HCT116 (cell line): ENCODE results near the gene ATP8A2. TPM values are rescaled to one million over a fixed set of nuclear protein-coding genes. Genes with fewer than 3 reads are reported as not detected.

Experiments used
- ATAC-seq: fragments of 200-7000 bp; cut with Tn5 transposase; 2 replicates; pipeline ENCODE4 v1.9.1; 2020; ENCODE audit warnings: mild to moderate bottlenecking, moderate library complexity
- BruUV-seq: library from RNA; stranded (reverse); fragments of 400-500 nt; replicated peaks from 2 replicates; lab custom pipeline; 2021; lab: Mats Ljungman, UMichigan
- CTCF ChIA-PET: fragments of 300-600 bp; sonication (Branson Sonifier 250); formaldehyde crosslinking; loops from one replicate; lab custom pipeline; 2021; ENCODE audit warnings: antibody characterized with exemption; lab: Charles Lee
- POLR2A ChIA-PET: fragments of 300-600, 350-600 bp; sonication (Branson Sonifier 250); formaldehyde crosslinking; loops from one replicate; lab custom pipeline; 2021; ENCODE audit warnings: antibody characterized with exemption; lab: Charles Lee
- RAD21 ChIA-PET, 2 experiments: fragments of 300-600 bp; sonication (Branson Sonifier 250); formaldehyde crosslinking; loops; one replicate each; lab custom pipeline; 2023; ENCODE audit warnings: low total read pairs in 2 of 2; ENCODE audit not compliant: uncharacterized antibody in 2 of 2, unreplicated experiment in 2 of 2, low non-redundant PET in 1 of 2; lab: Charles Lee
- DNase-seq: peaks from one replicate; pipeline ENCODE4 v3.0.0-alpha.2; 2010; ENCODE audit warnings: low read depth, low spot score
- H2AFZ ChIP-seq: fragments of 200-600 bp; shearing (Covaris generic), sonication (generic); 2 replicates; pipeline ENCODE4 v1.6.1; 2017; ENCODE audit warnings: low read depth, mixed run types, mixed read lengths, antibody characterized with exemption, low read length; ENCODE audit not compliant: poor library complexity, severe bottlenecking
- H3K27ac ChIP-seq: 2 replicates; pipeline ENCODE4 v1.5.1; 2012; ENCODE audit warnings: low read depth, low read length
- H3K27me3 ChIP-seq: fragments of 200-600 bp; sonication (generic); 2 replicates; pipeline ENCODE4 v1.6.1; 2016; ENCODE audit warnings: mixed run types, low read length, mixed read lengths; ENCODE audit not compliant: insufficient read depth
- H3K36me3 ChIP-seq, 2 experiments: fragments of 200-500 bp in 1 of 2; fragments of 200-600 bp in 1 of 2; sonication (Bioruptor generic) in 1 of 2; sonication (generic) in 1 of 2; 2 replicates each; pipeline versions ENCODE4 v1.5.1 to v1.6.1; 2014 to 2016; ENCODE audit warnings: low read length in 2 of 2, inconsistent platforms in 1 of 2, mixed read lengths in 1 of 2, mixed run types in 1 of 2; ENCODE audit not compliant: insufficient read depth in 2 of 2, control insufficient read depth in 1 of 2
- H3K4me1 ChIP-seq, 2 experiments: fragments of 200-600 bp in 1 of 2; sonication (generic) in 1 of 2; 2 replicates each; pipeline versions ENCODE4 v1.5.1 to v1.6.1; 2012 to 2017; ENCODE audit warnings: low read length in 2 of 2, inconsistent platforms in 1 of 2, mild to moderate bottlenecking in 1 of 2, mixed read lengths in 1 of 2, mixed run types in 1 of 2, moderate library complexity in 1 of 2; ENCODE audit not compliant: insufficient read depth in 2 of 2, control insufficient read depth in 1 of 2
- H3K4me2 ChIP-seq: fragments of 200-600 bp; sonication (generic); 2 replicates; pipeline ENCODE4 v1.6.1; 2017; ENCODE audit warnings: mixed run types, low read length, mixed read lengths
- H3K4me3 ChIP-seq, 2 experiments: fragments of 200-600 bp in 1 of 2; sonication (generic) in 1 of 2; replicated peaks in 1 of 2; 2 replicates each; pipeline ENCODE4 v1.5.1; 2011 to 2016; ENCODE audit warnings: low read length in 2 of 2, control low read depth in 1 of 2, low read depth in 1 of 2, mild to moderate bottlenecking in 1 of 2, mixed read lengths in 1 of 2, mixed run types in 1 of 2
- H3K79me2 ChIP-seq: fragments of 200-600 bp; sonication (generic); 2 replicates; pipeline ENCODE4 v1.6.1; 2017; ENCODE audit warnings: mild to moderate bottlenecking, mixed run types, low read length, moderate library complexity, mixed read lengths; ENCODE audit not compliant: insufficient read depth
- H3K9ac ChIP-seq: fragments of 200-600 bp; sonication (generic); 2 replicates; pipeline ENCODE4 v1.6.1; 2016; ENCODE audit warnings: low read length, mixed read lengths
- H3K9me2 ChIP-seq: fragments of 200-600 bp; sonication (generic), shearing (Covaris generic); 2 replicates; pipeline ENCODE4 v1.6.1; 2017; ENCODE audit warnings: mixed run types, mild to moderate bottlenecking, moderate library complexity; ENCODE audit not compliant: insufficient read depth
- H3K9me3 ChIP-seq, 2 experiments: fragments of 200-500 bp in 1 of 2; fragments of 200-600 bp in 1 of 2; sonication (Bioruptor generic) in 1 of 2; sonication (generic) in 1 of 2; 2 replicates each; pipeline ENCODE4 v1.6.1; 2014 to 2017; ENCODE audit warnings: low read length in 2 of 2, mixed read lengths in 2 of 2, inconsistent platforms in 1 of 2, low read depth in 1 of 2, mild to moderate bottlenecking in 1 of 2, mixed run types in 1 of 2, moderate library complexity in 1 of 2; ENCODE audit not compliant: control insufficient read depth in 1 of 2, insufficient read depth in 1 of 2
- H4K20me1 ChIP-seq: fragments of 200-600 bp; sonication (generic), shearing (Covaris generic); 2 replicates; pipeline ENCODE4 v1.6.1; 2017; ENCODE audit warnings: mixed run types, mild to moderate bottlenecking, moderate library complexity; ENCODE audit not compliant: insufficient read depth
- FOSL1 ChIP-seq: IDR thresholded peaks from 2 replicates; pipeline ENCODE4 v1.6.1; 2012; ENCODE audit warnings: low read depth
- JUND ChIP-seq: IDR thresholded peaks from 2 replicates; pipeline ENCODE4 v1.6.1; 2012
- POLR2A ChIP-seq: IDR thresholded peaks from 2 replicates; pipeline ENCODE4 v1.7.0; 2011; ENCODE audit warnings: borderline replicate concordance; ENCODE audit not compliant: insufficient read depth, insufficient read length; ENCODE audit errors: extremely low read depth
- POLR2AphosphoS5 ChIP-seq: IDR thresholded peaks from 2 replicates; pipeline ENCODE4 v1.6.1; 2011; ENCODE audit warnings: mild to moderate bottlenecking, low read depth, low read length, moderate library complexity
- YY1 ChIP-seq: IDR thresholded peaks from 2 replicates; pipeline ENCODE4 v1.6.1; 2011; ENCODE audit warnings: low read length, low read depth, moderate library complexity, mild to moderate bottlenecking; ENCODE audit not compliant: insufficient replicate concordance; ENCODE audit errors: extremely low read depth
- ZFX ChIP-seq: fragments of 450-650 bp; IDR thresholded peaks from 2 replicates; pipeline ENCODE4 v1.6.1; 2017
- intact Hi-C: fragments of 100-400 bp; cut with micrococcal nuclease; formaldehyde crosslinking; loops from 2 replicates; pipeline ENCODE4 v1.10.0; 2022
- total RNA-seq: library from RNA; stranded (reverse); gene quantifications from one replicate; pipeline ENCODE4 v1.2.1, GENCODE V29; 2021; ENCODE audit not compliant: unreplicated experiment
- TF ChIP-seq, protein P1 (sequence below): IDR thresholded peaks from 2 replicates; pipeline ENCODE4 v1.6.1; 2012; ENCODE audit warnings: low read depth
- TF ChIP-seq, protein P2 (sequence below): IDR thresholded peaks from 2 replicates; pipeline ENCODE4 v1.6.1; 2012

ATP8A2 gene
- total RNA-seq, 1 experiment from 2014 or later = not detected

DNA sequence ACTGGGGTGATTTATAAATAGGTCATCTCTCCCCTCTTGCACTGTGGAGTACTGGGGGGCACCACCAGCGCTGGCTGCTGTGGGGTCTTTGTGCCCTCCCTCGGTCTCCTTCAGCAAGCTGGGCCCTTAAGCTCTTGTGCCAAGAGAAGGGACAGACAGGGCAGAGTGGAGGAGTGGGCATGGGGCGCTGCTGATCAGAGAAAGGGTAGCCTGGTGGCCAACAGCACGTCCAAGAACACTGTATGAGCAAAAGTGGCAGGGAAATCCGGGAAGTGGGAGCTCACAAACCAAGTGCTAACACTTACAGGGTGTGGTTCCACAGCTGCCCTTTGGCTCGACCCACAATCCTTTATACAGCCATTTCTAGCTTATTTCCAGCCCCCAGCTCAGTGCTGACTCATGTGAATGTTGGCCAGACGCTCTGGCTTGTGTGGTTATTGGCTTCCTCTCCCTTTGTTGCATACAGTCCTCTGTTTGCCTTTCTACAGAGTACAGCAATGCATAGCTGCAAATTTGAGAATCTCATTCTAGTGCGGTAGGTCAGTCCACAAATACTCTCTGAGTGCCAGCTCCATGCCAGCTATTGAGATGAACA is 381.3 kb downstream of the ATP8A2 start:
- DNase-seq (no peak), ATAC-seq (no peak)
- Histone ChIP-seq H3K9me3 (no peaks in the 10 kb centered on the region), H2AFZ (no peak overlapping the region), H3K9ac (no peak overlapping the region), H3K27me3 (peaks cover 27% of the 10 kb centered on the region; the same call in 1 of the 2 replicates), H3K36me3 (no peaks in the 10 kb centered on the region), H3K9me2 (no peaks in the 10 kb centered on the region), H3K27ac (no peak overlapping the region), H3K4me1 (no peaks in the 10 kb centered on the region), H3K79me2 (no peaks in the 10 kb centered on the region), H4K20me1 (no peaks in the 10 kb centered on the region), H3K4me3 (no peak overlapping the region), H3K4me2 (no peak overlapping the region)
- RAD21 ChIA-PET = no interaction called here
- intact Hi-C loops = no loop called here
- TF ChIP-seq, protein P1, sequence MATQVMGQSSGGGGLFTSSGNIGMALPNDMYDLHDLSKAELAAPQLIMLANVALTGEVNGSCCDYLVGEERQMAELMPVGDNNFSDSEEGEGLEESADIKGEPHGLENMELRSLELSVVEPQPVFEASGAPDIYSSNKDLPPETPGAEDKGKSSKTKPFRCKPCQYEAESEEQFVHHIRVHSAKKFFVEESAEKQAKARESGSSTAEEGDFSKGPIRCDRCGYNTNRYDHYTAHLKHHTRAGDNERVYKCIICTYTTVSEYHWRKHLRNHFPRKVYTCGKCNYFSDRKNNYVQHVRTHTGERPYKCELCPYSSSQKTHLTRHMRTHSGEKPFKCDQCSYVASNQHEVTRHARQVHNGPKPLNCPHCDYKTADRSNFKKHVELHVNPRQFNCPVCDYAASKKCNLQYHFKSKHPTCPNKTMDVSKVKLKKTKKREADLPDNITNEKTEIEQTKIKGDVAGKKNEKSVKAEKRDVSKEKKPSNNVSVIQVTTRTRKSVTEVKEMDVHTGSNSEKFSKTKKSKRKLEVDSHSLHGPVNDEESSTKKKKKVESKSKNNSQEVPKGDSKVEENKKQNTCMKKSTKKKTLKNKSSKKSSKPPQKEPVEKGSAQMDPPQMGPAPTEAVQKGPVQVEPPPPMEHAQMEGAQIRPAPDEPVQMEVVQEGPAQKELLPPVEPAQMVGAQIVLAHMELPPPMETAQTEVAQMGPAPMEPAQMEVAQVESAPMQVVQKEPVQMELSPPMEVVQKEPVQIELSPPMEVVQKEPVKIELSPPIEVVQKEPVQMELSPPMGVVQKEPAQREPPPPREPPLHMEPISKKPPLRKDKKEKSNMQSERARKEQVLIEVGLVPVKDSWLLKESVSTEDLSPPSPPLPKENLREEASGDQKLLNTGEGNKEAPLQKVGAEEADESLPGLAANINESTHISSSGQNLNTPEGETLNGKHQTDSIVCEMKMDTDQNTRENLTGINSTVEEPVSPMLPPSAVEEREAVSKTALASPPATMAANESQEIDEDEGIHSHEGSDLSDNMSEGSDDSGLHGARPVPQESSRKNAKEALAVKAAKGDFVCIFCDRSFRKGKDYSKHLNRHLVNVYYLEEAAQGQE = no peak
- TF ChIP-seq ZFX (no peak), JUND (no peak), POLR2AphosphoS5 (no peak), POLR2A (no peak), YY1 (no peak), FOSL1 (no peak)
- TF ChIP-seq, protein P2, sequence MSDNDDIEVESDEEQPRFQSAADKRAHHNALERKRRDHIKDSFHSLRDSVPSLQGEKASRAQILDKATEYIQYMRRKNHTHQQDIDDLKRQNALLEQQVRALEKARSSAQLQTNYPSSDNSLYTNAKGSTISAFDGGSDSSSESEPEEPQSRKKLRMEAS = no peak
- CTCF ChIA-PET = no interaction called here
- no TSS peak for BruUV-seq
- POLR2A ChIA-PET = no interaction called here
